ENCODE data around the gene C10orf90.

The C10orf90 gene

DNA sequence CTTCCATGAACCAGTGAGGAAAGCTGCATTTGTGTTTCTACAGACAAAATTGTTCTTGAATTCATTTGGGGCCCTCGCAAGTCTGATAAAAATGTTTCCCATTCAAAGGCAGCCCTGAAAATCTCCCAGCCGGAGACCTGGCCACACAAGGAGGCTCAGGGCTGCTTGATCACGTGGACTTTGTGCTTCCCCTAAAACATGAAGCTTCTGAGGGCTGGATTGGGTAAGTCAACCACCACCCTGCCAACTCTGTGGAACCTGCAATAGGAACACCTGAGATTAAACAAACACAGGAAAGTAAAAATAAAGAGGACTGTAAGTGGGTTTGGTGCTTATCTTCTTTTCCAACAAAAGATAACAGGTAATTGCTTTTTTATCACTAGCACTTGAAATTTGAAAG, 133.8 kb downstream of the C10orf90 start:
- DNase-seq, result no peak

DNA sequence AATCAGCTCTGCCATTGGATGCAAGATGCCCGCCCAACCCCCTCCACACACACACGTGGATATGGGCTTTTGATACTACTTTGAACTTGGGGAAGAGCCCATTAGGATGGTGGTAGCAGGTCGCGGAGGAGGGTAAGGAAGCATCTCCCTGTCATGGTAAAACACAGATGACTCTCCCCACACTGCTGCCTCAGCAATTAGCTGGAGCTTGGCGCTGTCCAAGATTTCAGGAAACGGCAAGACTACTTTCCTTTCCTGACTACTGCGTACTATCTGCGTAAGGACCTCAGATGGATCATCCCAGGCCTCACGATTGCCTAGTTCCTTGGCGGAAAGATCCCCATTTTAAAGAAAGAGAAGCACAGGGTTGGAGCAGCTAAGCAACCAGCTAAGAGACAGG, 134.3 kb downstream of the C10orf90 start:
- no peak for DNase-seq

DNA sequence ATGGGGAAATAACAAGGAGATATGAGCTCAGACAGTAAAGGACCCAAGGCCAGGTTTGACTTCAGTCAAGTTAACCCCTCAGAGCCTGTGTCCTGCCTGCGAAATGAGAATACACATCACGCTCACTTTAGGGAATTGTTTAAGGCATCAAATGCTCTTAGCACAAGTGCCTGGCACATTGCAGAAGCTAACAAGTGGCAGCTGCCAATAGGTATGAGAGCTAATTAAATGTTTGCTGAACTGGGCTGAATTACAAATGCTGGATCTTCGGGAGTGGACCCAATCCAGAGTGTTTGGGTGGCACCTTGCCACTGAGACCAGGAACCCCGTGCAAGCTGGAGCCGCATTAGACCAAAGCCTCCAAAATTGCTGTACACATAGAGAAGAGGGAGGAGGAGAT, 136.8 kb downstream of the C10orf90 start:
- no peak for DNase-seq

DNA sequence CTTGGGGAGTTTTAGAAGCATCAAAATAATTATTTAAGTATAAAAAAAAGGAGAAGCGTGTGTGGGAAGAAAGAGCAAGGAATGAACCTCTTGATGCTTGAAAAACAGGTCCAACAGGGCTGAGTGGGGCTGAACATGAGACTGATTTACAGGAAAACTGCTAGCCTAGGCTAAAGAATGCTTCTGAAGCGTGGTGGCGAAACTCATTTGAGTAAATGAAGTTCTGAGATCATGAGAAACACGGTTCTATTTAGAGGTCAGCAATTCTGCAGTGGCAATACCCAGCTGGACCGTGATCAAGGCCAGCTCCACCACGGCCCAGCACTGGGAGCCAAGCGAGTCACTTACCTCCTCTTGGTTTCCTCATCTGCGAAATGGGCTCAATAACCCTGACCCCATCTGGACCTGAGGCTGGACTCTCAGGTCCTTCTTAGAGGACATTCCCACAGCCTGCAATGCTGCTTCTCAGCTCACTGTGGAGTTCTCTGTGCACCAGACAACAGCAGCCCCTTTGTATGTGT, 142.1 kb downstream of the C10orf90 start:
- no peak for DNase-seq

DNA sequence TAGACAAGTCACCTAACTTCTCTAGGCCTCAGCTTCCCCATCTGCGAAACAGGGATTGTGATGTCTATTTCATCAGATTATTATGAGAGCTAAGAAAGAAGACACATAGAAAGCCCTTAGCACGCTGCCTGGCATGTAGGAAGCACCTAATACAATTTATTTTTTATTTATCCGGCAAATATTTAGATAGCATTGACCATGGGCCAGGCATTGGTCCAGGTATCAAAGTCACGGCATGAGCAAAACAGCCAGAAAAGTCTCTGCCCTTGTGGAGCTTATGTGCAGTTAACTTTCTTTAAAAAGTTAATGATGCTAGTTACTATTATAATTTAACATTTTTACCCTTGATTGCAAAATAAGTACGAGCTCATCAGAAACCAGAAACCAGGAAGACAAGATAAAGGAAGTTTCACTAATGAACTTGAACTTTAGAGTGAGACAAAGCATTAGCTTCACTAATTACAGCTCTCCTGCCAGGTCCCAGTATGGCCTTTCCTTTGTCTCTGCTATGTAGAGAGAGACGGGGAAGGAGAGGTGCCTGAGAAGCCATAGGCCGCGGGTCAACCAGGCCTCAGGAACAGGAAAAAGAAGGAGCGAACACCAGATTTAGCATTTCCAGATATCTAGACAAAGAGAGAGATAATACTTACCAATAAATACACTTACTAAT, 142.7 kb downstream of the C10orf90 start:
- DNase-seq, result no peak

DNA sequence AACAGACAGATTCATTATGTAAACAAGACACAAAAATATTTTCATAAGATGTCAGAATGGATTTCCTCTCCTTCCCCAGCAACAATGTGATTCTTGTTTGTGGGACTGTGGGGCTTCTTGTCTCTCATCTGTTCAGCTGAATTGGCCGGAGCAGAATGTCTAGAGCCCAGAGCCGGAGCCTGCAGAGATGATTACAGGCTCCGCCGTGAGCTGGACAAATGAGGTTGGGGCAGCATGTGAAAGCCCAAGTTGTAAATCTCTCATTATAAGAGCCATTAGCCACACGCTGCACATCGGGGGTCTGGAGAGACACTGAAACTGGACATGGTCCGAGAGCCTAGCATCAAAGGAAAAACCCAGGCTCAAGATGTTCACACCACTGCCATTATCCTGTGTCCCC, 145.2 kb downstream of the C10orf90 start:
- DNase-seq, result no peak

DNA sequence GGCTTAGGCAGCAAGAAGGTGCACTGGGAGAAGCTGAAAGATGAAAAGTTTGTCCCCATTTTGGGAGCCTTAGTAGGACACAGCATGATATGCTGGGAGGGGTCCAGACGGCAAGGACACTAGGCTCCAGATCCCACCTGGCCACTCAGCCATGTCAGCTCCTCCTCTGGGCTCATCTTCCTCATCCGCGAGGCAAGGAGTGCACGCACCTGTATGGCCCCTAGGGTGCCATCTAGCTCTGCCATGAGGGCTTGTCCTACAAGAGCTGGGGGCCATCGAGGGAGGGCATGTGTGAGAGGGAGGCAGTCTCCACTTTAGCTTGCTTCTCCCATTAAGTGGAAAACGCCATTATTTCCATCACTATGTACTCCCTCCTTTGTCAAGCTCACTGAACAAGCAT, 146.0 kb downstream of the C10orf90 start:
- DNase-seq, result no peak

DNA sequence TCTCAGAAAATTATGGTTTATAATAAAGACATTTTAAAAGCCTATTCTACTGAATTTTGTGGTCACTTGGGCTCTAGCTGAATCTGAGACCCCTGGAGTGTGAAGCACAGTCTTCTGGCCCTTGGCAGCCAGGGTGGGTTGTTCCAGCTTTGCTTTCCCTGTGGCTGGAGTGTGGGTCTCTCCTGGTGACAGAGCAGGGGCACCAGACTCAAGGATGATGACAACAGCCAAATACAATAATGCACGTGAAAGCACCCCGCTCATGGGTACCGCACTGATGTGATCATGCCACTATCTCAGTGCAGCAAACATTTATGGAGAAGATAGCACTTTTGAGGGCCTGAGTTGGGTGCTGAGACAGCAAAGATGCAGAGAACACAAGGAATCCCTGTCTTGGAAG, 147.4 kb downstream of the C10orf90 start:
- DNase-seq, result no peak

DNA sequence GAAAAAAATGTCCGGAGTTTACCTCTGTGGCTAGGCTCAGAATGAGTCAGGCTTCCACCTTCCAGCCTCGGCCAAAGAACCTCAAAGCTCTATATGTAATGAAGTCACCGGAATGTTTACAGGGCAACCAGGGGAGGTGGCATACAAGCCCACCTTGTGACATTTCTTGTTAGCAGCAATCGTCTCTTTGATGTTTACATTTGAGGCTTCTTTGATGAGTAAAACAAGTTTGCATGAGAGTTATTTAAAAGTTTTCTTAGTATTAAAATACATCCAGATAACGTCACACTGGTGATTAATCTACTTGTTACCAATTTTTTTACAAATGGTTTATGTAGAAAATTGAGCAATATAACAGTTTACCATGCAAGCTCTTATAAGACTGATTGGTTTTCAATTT, 149.1 kb downstream of the C10orf90 start:
- no peak for DNase-seq

DNA sequence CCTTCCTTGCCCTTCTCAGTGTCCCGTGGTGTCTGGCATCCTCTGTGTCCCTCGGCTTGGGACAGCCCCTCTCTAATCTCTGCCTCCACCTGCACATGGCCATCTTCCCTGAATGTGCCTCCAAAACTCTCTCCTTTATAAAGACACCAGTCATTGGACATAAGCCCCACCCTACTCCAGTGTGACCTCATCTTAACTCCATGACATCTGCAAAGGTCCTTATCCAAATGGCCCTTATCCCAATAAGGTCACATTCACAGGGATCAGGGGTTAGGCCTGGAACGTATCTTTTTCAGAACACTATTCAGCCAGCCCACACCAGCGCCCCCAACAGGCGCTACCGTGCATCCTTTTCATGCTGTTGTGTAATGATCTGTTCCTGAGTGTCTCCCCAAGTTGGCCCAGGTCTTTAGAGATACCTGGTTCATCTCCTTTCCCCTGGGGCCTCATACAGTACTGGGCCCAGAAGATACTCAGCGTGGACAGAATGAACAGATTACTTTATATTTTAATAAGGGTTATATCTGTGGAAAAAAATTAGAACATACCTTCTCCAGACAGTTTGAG, 149.7 kb downstream of the C10orf90 start:
- no peak for DNase-seq

DNA sequence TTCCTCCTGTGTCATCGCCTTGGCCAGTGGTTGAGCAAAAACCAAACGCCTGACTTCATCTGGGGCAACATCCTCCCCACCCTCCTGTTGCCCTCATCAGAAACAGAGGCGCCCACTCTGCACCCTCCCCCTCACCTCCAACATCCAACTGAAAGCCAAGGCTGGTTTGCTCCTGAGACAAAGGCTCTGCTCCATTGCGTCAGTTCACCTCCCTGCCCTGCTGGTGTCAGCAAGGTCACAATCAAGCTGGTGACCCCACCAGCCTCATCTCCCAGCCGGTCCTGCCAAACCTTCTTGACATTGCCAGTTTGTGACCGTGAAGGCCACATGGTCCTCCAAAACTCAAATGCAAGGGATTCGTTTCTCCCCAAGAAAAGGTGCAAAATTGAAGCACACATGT, 150.5 kb downstream of the C10orf90 start:
- DNase-seq, result no peak

DNA sequence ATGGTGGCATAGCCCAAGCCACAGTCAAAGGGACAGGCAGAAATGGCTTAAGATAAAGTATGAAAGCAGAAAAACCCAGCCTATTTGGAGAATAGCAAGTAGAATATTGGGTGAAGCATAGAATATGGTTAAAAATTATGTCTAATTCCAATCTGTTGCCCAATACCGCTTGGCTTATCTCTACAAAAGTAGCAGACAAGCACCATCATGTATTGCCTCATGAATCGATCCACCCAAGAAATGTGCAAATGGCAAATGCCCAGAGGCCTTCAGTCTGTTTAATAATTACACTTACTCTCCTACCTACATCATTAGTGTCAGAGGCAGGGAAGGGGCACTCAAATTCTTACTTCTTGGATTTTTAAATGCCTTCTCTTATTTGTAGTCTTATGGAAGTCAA, 151.3 kb downstream of the C10orf90 start:
- DNase-seq, result no peak

DNA sequence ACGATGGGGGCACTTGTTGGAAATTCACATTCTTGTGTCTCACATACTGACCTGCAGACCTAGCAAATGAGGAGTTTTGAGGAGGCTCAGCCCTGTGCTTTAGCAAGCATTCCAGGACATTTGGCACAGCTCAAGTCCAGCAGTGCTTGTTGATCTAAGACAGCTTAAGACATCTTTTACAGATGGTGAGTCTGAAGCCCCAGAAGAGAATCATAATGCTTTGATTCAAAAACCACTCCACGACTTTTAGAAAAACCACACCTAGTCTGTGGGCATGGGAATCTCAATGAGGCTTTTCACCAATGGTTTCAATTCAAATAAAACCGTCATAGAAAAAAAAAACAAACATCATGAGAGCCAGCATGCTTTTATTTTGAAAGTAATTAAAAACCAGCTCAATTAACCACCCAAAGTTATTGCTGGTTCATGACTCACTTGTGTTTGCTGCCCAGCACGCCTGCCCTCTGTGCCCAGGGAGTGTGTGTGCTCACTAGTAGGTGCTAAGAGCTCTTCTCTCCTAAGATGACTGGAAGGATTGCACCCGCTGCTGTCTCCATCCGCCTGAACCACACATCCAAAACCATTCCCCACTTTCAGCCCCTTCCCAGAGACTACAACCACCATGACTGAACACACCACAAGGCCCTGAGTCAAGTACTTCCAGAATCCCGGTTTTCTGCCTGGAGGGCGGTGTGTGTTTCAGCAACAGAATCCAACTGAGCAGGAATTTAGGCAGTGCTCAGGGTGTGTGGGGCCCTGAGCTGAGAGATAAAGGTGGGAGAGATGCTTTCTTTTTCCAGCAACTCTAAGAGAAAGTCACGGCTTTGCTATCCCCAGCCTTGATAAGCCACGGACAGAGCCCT, 152.0 kb downstream of the C10orf90 start:
- no peak for DNase-seq

DNA sequence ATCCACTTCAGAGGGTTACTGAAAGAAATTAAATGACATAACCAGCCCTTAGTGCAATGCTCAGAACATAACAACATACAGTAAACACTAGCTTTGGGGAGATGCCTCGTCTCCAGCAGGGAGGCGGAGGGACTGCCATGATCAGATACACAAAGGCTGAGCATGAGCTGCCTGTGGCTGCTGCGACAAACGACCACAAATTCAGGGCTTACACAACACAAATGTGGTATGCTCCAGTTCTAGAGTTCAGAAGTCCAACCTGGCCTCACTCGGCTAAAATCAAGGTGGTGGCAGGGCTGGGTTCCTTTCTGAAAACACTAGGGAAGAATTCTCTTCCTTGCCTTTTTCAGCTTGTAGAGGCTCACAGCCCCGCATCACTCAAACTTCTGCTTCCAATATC, 154.0 kb downstream of the C10orf90 start:
- no peak for DNase-seq

DNA sequence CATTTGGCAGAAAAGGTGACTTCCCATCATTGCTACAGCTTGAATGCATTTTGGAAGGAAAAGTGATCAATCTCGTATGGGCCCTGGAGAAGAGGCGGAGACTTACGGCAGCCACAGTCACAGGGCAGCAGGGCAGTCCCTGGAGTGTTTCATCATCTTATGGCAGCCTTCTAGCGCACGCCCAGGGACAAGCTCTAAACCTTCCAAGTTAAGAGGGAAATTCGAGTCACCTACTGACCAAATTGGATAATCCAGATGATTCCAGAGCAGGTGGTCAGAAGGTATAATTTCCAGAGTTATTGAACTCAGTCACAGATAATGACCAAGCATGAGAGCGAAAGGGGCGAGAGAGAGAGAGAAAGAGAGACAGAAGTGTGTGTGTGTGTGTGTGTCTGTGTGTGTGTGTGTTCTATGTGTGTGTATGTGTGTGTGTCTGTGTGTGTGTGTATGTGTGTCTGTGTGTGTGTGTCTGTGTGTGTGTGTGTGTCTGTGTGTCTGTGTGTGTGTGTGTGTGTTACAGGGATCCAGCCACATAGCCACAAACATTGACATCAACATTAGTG, 158.5 kb downstream of the C10orf90 start:
- no peak for DNase-seq

DNA sequence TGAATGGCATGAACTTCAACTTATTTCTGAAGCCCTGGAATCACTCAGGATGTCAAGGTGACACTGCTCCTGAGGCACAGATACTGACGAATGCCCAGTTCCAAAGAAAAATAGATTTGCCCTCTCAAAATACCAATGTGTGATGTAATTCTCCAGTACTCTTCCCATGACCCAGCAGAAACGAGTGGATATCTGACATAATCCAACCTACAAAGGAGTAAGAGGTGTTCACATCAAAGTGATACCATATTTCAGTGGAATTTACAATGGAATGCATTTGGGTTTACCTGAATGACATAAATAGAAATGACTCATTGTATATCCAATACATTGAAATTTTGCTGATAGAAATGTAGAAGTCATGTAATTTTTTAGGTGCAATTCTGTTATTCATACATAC, 161.3 kb downstream of the C10orf90 start:
- DNase-seq, result no peak

DNA sequence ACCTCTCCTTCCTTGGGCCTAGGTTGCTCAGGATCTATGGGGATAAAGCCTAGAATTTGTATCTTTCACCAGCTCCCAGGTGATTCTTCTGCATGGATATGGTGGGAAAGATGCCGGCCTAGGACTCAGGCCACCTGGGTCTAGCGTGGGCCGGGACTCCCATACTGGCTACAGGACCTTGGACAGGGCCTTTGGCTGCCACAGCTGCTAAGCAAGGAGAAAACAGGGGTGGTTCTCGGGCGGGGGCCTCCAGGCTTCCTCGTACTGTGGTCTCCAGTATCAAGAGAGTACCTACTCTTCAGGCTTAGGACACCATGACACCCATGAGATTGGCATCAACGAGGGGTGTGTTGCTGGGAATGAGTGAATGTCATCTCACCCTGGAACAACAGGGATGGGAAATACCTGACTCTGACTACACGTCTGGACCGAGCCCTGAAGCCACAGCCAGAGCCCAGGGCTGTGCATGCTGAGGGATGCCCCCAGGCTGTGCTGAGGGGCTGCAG, 161.9 kb downstream of the C10orf90 start:
- no peak for DNase-seq

DNA sequence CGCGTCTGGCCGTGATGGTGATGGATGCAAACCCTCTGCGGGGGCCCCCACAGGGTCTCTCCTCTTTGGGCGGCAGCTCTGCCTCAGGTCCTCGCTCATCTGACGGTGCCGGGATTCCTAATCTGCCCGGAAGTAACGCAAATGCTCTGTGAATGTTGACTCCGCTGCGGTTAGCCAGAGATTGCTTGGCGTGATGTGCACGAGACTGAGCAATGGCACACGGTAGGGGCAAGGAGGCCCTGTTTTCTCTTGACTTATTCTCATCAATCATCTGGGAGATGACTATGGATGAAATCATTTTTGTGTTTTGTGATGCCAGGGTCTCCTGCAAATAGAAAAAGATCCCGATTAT, 165.8 kb downstream of the C10orf90 start:
- DNase-seq, result no peak

DNA sequence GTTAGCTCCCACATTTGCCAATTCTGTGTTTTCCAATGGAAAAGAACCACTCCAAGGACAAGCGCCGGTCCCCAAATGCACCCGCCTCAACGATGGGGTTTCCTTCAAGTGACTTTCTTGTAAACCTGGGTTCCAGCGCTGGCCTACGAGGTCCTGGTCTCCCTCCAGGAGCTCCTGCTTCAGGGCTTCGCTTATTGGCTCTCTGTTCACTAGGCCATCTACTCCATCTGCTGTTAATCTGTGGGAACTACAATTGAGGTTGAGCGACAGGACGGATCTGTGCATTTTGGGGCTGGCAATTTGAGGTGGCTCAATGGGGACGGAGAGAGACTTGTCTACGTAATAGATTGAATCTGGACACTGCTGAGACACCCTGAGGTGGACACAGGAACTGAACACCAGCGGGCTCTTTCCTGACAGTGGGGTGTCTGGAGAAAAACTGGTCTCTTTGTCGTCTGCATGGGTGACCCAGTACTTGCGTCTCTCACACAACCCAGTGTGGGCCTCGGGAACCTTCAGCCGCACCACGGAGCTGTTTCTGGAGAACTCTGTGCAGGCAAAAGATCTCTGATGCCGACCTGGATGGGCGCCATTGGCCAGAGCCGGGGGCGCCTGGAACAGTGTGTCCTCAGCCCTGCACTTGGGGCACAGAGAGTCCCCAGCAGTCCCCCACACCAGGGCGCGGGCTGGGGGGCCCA, 166.3 kb downstream of the C10orf90 start:
- DNase-seq, result no peak

DNA sequence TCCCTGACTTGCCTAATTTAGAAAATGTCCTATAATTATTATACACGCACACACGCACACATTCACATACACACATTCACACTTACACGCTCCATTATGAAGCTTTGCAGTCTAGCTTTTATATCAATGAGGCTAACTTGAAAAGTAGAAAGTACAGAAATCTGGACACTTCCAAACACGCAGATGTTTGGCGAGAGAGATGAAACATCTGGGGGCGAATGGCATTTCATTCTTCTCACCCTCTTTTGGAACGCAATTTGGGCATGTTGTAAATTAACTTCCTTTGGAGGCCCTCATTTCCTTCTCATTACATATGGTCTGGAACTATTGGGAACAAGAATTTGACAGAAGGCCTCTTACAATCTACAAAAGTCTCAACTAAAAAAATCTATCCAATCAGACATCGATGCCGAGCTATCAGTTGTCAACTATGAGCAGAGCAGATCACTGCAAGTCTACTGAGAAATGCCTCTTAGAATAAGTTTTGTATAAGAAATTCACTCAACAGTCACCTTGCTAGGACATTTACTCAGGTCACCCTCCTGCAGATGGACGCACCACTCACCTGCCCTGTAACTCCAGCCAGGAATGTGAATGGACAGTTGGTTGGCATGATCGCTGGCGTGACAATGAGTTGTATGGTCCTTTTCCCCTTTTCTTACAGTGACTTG, 167.0 kb downstream of the C10orf90 start:
- DNase-seq, result no peak

DNA sequence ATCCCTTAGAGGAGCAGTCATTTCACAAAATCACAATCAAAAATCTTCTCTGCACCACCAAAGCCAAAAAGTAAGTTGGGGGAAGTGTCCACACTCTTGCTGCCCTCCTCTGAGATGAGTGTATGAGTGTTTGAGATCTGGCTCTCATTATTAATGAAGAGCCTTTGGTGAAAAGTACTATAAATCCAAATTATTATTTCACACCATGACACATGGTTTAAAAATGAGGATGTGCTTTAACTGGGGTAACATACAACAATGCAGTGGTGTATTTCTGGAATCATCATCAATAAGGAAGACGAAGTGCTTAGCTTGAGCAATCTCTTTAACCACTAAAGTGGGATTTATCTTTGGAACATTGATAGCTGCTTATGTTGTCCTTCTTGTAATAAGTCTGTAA, 168.1 kb downstream of the C10orf90 start:
- no peak for DNase-seq

DNA sequence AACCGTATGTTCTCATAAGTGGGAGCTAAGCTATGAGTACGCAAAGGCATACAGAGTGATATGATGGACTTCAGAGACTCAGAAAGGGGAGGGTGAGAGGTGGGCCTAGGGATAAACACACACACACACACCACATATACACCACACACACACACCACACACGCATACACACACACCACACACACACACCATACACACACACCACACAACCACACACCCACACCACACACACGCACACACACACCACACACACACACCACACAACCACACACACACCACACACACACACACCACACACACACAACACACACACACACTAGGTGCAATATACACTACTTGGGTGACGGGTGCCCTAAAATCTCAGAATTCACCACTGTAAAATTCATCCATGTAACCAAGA, 168.7 kb downstream of the C10orf90 start:
- no peak for DNase-seq
